Lower leg skin (tissue), 3 donors: ENCODE results near the gene ADCK1.

ENCODE experiments used
- POLR2A ChIP-seq, 2 donors: fragments of 450-650 bp; IDR thresholded peaks; one replicate each; pipeline ENCODE4 v1.6.1; 2016 to 2017; ENCODE audit warnings: antibody characterized with exemption in 2 of 2, mild to moderate bottlenecking in 1 of 2, moderate library complexity in 1 of 2
- TF ChIP-seq, protein P1 (sequence below), 3 donors: fragments of 450-650 bp; IDR thresholded peaks; one replicate each; pipeline ENCODE4 v1.5.1; 2016; ENCODE audit warnings: antibody characterized with exemption in 3 of 3, mild to moderate bottlenecking in 3 of 3, moderate library complexity in 2 of 3

DNA sequence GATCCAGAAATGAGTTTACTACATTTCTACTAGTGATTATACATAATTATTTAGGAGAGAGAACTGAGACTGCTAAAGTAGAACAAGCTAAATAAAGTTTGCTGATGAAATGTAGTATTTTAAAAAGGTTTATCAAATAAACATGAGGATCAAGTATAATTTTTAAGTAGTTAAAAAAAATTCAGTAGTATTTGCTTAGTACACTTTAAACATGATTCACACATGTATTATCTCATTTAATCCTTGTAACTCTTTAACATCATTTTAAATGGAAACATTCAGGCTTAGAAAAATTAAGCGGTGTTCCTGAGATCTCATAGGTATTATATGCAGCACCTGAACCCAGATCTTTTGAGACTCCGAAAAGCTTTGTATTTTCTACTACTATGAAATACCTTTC lies 47.6 kb upstream of the ADCK1 start:
- TF ChIP-seq, protein P1, sequence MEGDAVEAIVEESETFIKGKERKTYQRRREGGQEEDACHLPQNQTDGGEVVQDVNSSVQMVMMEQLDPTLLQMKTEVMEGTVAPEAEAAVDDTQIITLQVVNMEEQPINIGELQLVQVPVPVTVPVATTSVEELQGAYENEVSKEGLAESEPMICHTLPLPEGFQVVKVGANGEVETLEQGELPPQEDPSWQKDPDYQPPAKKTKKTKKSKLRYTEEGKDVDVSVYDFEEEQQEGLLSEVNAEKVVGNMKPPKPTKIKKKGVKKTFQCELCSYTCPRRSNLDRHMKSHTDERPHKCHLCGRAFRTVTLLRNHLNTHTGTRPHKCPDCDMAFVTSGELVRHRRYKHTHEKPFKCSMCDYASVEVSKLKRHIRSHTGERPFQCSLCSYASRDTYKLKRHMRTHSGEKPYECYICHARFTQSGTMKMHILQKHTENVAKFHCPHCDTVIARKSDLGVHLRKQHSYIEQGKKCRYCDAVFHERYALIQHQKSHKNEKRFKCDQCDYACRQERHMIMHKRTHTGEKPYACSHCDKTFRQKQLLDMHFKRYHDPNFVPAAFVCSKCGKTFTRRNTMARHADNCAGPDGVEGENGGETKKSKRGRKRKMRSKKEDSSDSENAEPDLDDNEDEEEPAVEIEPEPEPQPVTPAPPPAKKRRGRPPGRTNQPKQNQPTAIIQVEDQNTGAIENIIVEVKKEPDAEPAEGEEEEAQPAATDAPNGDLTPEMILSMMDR (IDR thresholded peaks at IDR 0.05) = no peak
- no peak for TF ChIP-seq POLR2A (IDR thresholded peaks at IDR 0.05)
